ELR (cell line): ENCODE data around the gene GDPGP1.

Experiments used
- DNase-seq: peaks from one replicate; pipeline ENCODE4 v3.0.0-alpha.2; 2015; ENCODE audit warnings: low read depth

Gene GDPGP1

DNA sequence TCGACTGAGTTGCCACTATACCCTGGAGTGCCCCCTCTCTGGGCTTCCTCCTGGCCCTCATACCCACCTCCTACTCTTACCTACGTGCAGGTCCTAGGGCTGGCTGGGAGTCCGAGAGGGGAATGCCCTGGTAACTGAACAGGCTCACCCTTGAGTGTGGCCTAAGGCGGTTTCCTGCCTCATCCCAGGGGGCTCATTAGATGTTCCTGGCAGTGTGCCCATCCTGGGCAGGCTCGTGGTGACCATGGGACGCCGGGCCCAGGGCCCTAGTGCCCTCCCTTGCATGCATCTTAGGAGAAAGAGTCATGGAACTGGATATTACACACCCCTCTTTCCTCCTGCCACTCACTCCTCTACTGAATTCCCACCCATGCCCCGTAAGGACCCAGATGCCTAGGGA, 30.1 kb upstream of the GDPGP1 start:
- DNase-seq = no peak

DNA sequence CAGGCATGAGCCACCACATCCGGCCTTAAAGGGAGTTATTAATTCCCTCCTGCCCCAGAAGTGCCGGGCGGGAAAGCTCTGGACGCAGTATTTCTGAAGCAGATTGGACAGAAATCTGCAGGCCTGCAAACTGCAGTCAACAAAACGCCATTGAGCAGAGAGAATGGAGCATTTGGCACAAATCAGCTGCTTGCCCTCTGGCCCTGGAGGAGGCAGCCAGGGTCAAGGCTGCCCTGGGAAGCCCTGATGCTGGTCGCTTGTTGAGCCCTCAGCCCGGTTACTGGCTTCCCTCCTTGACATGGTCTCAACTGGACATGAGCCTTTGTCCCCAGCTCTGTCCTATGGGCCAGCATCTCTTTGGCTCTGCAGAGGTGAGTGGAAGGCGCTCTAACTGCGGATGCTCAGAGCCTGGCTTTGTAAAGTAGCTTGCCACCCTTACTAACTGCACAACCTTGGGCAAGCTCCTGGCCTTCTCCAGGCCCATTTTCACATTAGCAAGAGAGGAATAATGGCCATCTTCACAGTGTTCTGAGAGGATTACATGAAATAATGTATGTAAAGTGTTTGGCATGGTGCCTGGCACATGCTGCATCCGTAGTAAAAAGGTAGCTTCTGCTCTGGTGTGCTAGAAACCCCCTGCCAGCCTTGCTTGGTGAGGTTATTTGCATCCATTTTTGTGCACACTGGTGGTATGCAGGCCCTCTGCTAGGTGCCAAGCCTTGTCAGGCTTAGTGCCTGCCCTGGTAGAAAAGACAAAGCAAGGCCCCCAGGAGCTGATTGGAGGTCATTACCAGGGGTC, 28.8 kb upstream of the GDPGP1 start:
- no peak for DNase-seq

DNA sequence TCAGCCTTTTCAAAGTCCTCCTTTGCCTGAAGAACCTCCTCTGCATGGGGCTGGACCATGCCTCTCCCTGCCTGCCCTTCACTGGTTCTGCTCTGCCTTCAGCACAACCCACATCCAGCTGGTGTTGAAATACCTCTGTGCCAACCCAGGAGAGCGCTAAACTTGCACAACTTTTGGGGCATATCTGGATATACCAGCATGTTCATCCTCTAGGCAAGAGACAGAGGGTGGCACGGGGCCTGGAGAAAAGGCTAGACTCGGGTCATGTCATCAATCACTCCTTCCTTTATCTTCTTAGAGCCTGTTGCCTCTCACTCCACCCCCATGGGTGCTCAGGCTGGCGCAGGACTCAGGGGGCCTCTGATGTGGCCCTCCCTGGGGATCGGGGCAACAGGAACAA, 28.1 kb upstream of the GDPGP1 start:
- no peak for DNase-seq

DNA sequence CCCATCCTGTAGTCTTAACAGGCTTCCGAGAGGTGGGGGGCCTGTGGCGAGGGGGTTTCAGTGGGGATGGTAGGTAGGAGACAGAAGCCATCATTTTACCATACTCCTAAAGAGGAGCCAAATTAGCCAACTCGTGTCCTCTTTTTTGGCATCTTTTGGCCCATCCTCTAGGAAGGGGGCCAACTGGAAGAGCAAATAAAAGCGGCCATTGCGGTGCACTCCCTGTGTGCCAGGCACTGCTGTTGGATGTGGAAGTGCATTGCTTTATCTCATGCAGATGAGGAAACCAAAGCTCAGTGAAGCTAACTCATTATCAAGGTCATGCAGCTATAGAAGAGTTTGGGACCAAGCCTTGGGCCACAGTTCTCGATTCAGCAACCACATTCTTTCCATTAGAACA, 26.8 kb upstream of the GDPGP1 start:
- no peak for DNase-seq

DNA sequence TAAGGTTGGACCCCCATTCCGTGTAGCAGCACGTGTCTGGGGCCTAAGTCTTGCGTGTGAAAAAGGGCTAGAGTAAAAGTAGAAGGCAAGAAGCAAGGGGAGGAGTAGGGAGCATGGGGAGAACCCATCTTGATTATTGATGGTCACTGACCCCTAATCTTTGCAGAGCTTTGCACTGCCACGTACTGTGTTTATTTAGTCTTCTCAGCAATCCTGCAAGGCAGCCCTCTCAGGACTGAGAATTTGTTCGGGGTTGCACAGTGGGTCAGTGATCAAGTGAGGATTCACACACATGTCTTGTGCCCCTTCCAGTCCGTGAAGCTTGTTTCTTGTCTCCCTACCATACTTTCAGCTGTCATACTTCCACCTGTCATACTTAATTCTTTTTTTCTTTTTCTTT, 25.7 kb upstream of the GDPGP1 start:
- no peak for DNase-seq

DNA sequence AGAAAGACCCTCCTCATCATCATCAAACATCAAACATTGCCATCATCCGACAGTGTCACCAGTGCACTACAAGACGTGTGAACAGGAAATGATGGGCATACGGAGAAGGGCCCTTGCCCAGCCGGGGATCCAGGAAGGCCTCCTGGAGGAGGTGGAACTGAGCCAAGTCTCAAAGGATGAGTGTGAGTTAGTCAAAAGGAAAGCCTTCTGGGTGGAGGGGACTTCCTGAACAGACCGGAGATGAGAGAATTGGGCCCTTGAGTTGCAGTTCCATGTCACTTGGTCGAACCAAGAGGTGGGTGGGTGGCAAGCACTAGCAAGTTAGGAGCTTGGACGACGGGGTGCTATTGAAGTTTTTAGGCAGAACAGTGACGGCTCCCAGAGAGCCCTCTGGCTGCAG, 24.4 kb upstream of the GDPGP1 start:
- peak; percentile 50 for DNase-seq

DNA sequence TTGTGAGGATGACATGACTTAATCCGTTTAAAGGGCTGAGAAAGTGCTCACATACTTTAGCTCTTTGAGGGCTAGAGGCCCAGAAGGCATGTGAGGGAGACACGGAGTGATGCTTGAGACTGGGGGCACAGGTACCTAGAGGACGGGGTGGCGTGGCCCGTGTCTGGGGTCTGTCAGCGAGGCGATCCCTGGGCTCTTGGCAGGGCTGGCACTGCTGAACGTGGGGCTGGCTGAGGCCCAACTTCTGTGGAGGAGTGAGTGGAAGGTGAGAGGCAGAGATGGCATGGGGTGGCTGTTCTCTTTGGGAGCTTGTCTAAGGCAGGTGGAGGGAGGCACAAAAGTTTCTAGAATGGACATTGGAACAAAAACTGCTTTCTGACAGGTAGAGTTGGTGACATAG, 23.4 kb upstream of the GDPGP1 start:
- no peak for DNase-seq

DNA sequence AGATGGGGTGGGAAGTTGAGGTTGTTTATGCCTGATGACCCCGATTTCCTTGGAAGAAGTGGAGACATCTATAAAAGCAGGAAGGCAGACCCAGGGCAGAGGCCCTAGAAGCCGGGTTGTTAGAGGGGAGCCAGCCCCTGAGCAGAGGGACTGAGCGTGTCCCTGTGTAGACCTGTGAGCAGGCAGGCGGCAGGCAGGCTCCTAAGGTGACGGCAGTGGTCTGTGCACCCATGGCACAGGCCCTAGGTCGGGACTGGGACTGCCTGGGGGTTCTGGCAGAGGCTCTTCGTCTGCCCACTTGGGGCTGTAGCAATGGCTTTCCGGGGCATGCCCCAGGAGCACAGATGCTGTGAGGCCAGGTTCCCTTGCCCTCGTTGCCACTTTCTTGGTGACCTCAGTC, 23.0 kb upstream of the GDPGP1 start:
- no peak for DNase-seq

DNA sequence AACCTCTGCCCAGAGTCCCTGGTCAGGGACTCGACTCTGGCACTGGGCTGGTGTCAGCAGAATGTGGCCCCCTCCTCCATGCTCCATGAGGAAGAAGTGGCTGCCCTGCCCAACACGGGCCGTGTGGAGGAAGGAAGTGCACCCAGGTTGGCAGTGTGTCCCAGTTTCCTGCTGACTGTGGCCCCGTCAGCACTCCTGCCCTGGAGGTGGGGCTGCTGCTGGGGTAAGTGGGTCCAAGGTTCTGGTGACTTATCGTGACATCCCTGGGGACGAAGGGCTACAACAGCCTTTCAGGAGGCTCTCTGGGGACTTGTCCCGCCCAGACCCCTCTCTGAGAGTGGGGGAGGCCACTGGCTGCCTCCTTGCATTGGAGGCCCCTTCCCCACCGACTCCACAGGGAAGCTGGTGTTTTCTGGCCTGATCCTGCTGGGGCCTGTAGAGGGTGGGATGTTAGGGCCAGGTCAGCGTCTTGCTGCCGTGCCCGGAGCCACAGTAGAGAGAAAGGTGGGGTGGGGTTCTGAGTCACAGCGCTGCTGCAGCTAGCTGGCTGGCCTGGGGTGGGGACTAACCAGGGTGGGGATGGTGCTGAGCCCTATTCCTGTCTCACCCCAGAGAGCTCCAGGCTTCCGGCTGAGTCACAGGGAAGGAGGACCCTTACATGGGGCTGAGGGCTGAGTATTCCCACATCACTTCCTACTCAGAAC, 22.4 kb upstream of the GDPGP1 start:
- DNase-seq = peak; percentile 94

DNA sequence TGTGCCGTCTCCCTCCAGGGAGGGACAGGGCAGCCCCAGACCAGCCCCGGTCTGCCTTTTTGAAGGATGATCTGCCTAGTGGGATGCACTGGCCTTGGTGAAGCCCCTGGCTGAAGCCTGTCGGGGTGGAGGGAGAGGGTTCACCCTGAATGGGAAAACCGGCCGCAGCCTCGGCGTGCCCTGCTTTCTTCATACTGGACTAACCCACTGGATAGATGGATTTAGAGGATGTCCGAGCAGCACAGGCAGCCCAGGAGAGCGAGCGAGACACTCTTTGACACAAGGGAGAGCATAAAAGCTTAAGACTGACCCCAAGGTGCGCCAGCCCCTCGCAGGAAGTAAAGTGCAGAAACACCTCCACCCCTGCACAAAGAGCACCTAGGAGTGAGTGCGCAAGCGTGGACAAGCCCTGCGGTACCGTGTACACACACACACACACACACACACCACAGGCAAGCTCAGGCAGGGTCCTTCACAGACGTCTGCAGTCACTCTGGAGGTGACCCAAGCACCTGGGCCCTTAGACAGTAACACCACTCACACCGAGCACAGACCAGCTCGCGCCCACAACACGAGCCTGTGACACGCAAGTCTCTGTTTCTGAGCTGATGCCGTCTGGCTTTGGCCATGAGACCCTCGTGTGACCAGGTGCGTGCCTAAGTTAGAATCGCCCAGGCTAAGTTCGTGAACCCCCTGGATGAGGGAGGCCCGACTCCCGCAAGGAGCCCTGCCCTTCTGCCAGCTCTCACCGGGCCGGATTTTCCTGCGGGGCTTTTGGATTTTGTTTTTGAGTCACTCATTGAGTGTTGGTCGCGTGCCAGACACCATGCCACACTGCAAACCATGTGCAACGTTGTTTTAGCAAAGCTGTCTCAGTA, 21.5 kb upstream of the GDPGP1 start:
- DNase-seq = no peak

DNA sequence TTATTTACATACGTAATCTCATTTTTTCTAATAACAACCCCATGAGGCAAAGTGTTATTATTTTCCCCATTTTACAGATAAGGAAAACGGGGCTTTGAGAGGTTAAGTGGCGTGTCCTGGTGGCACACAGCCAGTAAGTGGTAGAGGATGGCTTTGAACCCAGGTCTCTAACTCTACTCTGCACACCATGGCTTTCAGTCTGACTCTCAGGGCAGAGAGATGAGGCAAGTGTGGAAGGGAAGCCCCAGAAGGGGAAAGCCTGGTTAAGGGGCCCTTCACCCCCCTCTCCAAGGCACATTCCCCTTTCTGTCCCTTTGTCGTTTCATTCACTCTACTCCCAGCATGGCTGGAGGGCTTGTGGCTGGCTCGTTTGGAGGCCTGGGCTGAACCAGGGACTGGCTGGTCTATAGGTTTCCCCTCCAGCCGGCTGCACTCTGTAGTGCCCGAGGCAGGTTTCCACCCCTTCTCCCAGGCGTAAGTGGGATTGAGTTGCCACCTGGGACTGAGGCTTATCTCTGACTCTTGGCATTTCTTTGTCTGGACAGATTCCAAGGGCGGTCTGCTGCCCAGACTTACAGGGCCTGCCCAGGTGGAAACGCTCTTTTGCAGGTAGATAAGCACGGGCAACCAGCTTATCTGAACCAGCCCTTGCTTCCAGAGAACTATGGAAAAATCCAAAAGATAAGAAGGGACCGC, 20.7 kb upstream of the GDPGP1 start:
- DNase-seq = no peak

DNA sequence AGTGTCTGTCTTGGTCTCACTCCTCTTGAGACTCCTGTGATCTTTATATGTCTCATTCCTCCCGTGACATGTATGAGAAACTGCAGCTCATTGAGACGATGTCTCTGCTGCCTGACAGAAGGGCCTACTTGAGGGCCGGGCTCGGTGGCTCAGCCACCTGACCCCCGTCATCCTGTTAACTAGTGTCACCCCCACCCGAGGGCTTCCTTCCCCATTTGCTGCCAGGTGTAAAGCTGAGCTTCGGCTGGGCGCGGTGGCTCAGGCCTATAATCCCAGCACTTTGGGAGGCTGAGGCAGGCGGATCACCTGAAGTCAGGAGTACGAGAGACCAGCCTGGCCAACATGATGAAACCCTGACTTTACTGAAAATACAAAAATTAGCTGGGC, 20.2 kb upstream of the GDPGP1 start:
- DNase-seq = no peak

DNA sequence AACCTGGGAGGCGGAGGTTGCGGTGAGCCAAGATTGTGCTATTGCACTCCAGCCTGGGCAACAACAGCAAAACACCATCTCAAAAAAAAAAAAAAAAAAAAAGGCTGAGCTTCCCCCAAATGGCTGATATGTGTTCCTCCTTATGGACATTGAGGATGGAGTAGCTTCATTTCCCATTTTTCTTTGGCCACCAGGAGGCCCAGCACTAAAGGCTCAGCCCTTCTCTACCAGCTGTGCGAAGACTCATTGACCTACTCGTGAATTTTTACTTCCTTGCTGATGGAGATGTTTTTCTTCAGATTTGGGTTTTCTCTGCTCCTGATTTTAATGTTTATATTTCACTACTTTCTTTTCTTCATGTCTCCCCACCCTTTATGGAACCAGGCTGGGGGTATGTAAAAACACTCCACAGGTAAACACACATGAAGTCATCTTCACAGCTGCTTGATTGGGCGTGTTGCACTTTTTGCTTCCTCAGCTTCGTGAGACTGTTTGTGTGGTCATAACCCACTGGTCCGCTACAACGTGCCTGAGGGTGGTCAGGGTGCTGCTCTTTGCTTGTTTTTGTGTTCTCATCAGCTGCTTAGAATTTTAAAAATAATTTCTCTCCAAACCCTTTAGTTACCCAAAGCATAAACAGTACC, 19.3 kb upstream of the GDPGP1 start:
- peak; percentile 52 for DNase-seq

DNA sequence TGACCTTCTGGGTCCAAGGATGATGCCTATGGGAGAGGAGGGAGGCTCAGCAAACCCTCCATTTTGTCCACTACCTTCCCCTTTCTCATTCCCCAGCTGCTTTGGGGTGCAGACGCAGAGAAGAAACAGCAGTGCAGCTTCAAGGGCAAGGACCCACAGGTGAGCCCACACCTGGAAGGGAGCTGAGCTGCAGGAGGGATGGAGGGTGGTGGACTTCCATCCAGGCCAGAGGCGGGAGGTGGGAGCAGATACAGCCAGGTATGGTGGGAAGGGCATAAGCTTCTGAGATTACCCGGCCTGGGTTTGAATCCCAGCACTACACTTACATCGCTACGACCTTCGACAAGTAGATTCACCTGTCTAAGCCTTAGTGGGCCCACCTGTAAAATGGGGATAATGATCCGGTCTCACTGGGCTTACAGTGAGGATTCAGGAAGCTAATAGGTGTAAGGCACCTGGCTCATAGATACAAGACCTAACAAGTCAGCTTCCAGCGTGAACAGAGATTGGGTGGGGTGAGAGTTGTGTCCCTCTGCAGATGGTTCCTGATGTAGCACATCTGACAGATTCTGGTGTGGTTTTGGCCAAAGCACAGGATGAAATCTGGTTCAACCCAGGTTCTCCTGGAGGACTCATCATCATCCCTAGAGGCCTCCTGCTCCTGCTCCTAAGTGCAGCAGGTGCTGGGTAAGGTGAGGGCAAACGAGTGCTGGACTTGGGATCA, 16.2 kb upstream of the GDPGP1 start:
- no peak for DNase-seq

DNA sequence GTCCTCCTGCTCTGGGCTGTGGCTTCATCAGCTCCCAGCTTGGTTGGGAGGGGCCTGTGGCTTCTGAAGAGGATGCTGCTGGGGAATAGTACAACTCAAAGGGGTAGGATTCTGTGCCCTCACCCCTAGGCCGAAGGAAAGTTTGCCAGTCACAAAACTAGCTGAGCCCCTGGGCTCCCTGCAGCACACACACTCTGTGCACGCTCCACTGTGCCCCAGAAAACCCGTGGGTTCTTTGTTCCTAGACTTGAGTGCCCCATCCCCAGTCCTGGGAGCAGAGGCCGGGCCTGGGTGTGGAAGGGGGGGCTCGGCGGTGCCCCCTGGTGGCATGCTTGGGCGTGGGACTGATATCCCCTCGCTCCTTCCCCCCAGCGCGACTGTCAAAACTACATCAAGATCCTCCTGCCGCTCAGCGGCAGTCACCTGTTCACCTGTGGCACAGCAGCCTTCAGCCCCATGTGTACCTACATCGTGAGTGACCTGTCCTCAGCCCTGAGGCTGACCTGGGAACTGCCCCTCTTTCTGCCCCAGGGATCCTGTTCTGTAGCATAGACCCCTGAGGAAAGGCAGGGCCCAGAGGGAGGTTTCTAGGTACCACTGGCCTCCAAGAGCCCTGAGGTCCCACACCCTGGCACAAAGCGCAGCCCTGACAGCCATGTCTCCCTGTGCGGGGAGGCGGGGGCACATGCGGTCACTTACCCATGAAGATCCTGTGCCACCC, 14.4 kb upstream of the GDPGP1 start:
- DNase-seq = peak; percentile 44

DNA sequence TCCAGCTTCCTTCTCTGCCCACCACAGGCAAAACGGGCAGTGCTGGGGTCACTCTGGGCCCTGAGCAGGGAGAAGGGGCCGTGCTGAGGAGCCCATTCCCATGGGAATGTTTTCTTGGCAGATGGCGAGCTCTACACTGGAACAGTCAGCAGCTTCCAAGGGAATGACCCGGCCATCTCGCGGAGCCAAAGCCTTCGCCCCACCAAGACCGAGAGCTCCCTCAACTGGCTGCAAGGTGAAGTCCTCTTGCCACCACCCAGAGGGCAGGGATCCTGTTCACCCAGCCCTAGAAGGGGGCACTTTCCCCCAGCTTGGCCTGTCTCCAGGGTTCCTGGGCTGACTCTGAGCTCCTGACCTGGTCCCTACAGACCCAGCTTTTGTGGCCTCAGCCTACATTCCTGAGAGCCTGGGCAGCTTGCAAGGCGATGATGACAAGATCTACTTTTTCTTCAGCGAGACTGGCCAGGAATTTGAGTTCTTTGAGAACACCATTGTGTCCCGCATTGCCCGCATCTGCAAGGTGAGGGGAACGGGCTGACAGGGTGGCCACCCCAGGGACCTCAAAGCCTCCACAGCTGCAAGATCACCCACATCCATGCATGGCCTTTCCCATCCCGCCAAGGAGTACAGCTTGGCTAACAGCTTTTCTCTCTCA, 12.6 kb upstream of the GDPGP1 start:
- peak; percentile 77 for DNase-seq

DNA sequence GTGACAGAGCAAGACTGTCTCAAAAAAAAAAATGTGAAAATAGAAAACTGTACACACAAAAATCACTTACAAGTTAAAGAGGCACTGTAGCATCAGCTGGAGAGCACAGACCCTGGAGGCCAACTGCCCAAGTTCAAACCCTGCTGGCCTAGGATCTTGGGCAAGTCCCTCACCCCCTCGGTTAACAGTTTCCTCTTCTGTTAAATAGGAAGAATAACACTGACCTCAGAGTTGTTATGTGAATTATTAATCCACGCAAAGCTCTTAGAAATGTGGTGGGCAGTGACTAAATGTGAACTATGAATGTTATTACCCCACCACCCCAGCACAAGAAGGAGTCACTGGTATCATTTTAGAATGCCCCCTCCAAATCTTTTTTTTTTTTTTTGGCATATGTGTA, 11.5 kb upstream of the GDPGP1 start:
- no peak for DNase-seq

DNA sequence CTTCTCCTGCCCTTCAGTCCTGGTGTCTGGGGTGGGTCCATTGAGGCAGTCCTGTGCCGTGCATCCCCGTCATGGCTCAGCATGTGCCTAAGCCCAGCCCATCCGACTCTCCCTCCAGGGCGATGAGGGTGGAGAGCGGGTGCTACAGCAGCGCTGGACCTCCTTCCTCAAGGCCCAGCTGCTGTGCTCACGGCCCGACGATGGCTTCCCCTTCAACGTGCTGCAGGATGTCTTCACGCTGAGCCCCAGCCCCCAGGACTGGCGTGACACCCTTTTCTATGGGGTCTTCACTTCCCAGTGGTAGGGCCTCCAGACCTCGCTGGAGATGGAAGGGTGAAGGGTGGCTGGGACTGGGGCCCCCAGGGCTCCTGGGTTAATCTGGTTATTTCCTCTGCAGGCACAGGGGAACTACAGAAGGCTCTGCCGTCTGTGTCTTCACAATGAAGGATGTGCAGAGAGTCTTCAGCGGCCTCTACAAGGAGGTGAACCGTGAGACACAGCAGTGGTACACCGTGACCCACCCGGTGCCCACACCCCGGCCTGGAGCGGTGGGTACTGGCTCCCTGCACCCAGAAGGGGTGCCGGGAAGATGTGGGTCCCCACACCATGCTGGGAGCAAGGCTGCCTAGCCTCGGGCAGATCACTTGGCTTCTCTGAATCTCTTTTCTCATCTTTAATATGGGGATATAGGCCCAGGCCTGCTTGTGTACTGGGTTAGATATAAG, 10.4 kb upstream of the GDPGP1 start:
- no peak for DNase-seq

DNA sequence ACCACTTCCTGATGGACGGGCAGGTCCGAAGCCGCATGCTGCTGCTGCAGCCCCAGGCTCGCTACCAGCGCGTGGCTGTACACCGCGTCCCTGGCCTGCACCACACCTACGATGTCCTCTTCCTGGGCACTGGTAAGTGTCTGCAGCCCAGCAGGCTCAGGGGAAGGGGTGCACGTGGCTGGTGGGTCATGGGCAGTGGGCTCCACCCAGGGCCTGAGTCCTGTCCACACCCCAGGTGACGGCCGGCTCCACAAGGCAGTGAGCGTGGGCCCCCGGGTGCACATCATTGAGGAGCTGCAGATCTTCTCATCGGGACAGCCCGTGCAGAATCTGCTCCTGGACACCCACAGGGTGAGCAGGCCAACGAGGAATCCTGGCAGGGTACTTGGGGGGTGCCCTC, 9.0 kb upstream of the GDPGP1 start:
- DNase-seq = no peak
